ENCODE data around the gene PRKAR1B. TPM values are rescaled to one million over a fixed set of nuclear protein-coding genes. Genes with fewer than 3 reads are reported as not detected.

The PRKAR1B gene
- 81.9 TPM for total RNA-seq

DNA sequence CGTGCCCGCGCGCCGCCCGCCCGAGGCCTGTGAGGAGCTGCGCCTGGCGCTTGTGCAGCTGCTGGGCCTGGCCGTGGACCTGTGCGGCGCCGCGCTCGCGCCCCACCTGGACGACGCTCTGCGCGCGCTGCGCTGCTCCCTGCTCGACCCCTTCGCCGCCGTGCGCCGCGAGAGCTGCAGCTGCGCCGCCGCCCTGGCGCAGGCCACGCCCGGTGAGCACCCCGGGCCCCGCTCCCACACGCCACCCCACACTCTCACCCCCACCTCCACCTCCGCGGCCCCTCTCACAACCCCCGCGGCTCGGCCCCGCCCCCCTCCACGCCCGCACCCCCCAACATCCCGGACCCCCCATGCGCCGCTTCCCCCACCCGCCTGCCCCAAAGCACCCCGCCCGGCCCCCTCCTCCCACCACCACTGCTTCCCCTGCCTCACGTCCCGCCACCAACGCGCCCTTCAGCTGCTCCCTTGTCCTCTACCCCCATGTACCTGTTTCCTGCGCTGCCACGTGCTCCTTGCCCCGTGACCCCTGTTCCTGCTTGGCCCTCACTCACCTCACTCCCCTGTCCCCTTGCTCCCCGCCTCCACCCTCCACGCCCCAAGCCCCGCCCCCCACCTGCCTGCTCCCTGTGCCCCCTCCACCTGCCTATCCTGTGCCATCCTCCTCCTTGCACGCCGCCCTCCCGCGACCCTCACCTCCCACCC is at the start of gene PRKAR1B:
Gene PRKAR1B (minus strand): TSS at position 178 of the 702 bp plus-strand sequence. CDS start 15,776 bp downstream, outside the sequence.
- no peak for DNase-seq

GRCh38 chr7:776381-776780 is 49.3 kb upstream of the PRKAR1B start:
- DNase-seq = no peak

GRCh38 chr7:774161-775109 is 47.4 kb upstream of the PRKAR1B start:
- no peak for DNase-seq

DNA sequence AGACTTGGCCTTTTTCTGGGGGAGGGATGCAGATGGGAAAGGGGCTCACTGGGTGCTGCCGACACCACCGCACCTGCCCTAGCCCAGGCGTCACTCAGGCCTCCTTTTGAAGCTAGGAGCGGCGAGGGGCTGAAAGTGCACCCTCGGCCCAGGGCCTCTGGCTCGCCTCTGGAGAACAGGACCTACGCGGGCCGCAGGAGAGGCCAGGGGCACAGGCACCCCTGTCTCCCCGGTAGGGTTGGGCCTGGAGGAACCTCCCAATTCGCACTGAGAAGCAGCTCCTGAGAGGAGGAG is 46.5 kb upstream of the PRKAR1B start:
- DNase-seq = no peak

GRCh38 chr7:772861-773621 is 46.0 kb upstream of the PRKAR1B start:
- DNase-seq = no peak

GRCh38 chr7:772392-772791 is 45.3 kb upstream of the PRKAR1B start:
- no peak for DNase-seq

DNA sequence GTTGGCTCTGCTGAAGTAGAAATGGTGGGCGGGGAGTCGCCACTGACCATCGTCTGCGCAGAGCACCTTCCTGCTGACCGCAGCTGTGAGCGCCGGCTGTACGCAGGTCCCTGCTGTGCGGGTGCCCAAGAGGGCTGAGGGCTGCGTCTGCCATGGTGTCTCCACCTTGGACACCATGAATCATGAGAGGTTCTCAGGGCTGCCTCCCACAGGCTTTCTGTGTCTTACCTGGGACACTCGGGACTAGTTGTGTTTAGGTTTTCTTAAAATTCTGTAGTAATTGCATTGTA is 44.9 kb upstream of the PRKAR1B start:
- DNase-seq = no peak

DNA sequence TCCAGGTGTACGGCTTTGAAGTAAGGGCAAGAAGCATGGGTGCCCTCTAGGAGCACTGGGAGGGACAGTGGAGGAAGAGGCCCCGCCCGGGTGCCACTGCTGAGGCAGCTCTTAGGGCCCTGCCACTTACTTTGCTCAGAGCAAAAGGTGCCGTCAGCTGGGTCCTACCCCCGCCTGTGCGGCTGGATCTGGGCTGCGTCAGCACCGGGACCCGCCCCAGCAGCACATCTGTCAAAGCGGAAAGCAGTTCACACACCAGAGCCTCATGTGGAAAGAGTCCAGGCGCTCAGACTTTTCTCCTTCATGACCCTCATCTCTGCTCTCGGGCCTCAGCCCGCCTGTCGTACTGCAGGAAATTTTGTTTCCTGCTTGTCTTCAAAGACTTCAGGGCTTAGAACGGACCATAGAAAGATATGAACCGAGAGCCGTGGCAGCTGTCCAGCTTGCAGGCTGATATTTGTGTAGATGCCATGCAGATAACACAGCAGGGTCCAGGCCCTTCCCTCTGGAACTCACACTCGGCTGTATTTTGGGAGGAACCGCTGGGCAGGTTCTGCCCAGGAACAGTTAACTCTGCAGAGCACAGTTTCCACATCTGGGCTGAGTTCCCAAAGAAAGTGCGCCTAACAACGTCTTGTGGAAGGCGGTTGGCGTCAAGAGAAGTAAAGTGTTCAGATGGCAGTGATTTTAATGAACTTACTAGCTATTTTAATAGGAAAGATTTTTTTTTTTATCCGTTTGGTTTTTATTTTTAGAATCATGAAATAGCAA is 44.3 kb upstream of the PRKAR1B start:
- no peak for DNase-seq

DNA sequence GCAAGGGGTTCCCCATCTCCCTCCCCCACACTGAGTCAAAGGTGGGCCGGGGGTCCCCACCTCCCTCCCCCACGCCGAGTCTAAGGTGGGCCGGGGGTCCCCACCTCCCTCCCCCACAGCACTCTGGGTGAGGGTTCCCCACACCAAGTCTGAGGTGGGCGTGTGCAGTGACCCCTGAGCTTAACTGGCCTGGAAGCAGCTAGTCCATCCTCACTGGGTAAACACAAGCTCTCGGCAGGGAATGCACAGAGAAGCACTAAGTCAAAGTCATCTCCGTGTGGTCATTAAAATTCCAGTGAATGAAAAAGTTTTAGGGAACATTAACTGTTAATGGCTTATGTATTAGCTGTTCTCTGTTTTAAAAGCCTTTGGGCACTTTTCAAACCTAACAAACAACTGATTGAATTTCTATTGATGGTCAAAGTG is 43.7 kb upstream of the PRKAR1B start:
- no peak for DNase-seq

DNA sequence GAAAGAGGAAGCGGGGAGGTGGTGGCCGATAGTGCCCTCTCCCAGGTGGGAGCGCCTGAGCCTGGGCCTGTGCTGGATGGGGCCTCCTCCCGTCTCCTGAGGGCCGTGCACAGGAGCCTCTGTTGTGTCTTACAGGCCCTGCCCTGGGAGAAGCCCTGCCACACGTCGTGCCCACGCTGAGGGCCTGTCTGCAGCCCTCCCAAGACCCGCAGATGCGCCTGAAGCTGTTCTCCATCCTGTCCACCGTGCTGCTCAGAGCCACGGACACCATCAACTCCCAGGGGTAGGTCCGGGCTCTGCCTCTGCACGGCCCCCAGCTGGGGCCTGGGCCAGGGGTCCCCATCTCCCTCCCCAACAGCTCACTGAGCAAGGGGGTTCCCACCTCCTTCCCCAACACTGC is 43.3 kb upstream of the PRKAR1B start:
- no peak for DNase-seq

GRCh38 chr7:768881-769504 is 41.9 kb upstream of the PRKAR1B start:
- peak; percentile 42 for DNase-seq

- DNase-seq = peak; percentile 74
Observed at GRCh38 chr7:767941-768731, 41.1 kb upstream of the PRKAR1B start.

DNA sequence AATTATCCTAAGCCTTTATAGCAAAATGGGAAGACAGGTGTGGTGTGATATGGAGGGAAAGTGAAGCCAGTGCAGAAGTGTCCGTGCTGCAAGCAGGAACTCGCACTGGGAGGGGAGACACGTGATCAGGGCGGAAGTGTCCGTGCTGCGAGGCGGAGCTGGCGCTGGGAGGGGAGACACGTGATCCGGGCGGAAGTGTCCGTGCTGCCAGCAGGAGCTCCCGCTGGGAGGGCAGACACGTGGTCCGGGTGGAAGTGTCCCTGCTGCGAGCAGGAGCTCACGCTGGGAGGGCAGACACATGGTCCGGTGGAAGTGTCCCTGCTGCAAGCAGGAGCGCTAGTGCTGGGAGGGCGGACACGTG is 40.5 kb upstream of the PRKAR1B start:
- peak; percentile 58 for DNase-seq

- no peak for DNase-seq
Observed at GRCh38 chr7:765383-765782, 38.3 kb upstream of the PRKAR1B start.

DNA sequence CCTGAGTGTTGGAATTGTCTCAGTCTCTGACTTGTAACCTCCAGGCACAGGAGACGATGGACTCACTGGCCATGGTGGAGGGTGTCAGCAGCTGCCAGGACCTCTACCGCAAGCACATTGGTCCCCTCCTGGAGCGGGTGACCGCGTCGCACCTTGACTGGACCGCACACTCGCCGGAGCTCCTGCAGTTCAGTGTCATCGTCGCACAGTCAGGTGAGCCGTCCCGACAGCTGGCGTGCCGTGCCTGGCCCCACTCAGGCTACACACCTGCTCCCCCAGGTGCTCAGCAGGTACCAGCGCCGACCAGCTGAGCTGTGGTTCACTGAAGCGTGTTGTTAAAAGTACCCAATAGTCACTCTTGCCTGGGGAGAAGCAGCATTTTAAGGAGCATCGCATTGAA is 36.7 kb upstream of the PRKAR1B start:
- DNase-seq = no peak

DNA sequence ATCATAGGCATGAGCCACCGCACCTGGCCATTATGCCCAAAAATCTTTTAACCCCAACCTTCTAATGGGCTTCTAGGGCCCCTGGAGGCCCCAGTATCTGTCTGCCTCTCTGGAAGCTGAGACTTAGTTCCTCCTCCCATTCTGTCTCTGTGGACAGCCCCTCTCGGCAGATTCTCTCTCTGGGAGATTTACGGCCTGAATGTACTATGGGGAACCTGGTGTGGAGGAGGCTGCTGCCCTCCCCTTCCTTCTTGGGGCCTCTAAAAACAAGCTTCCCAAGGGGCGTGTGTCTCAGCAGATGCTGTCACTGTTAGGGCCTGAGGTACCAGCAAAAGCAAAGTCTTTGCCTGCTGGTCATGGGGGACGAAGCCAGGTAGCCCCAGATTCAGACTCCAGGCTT is 35.8 kb upstream of the PRKAR1B start:
- no peak for DNase-seq

DNA sequence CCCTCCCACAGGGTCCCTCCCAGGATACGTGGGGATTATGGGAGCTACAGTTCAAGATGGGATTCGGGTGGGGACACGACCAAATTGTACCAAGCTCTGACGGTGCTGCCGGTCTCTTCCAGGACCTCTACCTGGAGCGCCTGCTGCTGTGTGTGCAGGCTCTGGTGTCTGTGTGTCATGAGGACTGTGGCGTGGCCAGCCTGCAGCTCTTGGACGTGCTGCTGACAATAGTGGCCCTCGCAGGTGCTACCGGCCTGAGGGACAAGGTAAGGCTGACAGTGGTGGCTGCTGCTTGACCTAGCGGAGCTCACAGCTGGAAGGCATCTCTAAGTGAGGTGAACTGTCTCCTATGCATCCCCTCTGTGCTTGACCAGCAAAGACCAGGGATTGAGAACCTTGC is 34.5 kb upstream of the PRKAR1B start:
- DNase-seq = no peak

DNA sequence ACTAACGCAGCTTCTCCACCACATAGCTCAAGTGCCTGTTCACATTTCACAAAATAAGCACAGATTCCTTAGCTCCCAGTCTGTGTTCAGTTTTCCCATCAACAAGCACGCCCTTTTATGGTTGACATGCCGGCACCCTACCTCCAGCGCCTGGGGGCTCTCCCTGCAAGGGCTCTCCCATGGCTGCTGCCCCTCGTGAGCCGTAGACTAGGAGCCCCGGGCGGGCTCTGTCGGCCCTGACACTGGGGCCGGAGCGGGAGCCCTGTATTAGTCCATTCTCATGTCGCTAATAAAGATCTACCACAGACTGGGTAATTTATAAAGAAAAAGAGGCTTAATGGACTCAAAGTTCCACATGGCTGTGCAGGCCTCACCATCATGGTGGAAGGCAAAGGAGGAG is 34.0 kb upstream of the PRKAR1B start:
- no peak for DNase-seq

GRCh38 chr7:760006-760405 is 32.9 kb upstream of the PRKAR1B start:
- no peak for DNase-seq

DNA sequence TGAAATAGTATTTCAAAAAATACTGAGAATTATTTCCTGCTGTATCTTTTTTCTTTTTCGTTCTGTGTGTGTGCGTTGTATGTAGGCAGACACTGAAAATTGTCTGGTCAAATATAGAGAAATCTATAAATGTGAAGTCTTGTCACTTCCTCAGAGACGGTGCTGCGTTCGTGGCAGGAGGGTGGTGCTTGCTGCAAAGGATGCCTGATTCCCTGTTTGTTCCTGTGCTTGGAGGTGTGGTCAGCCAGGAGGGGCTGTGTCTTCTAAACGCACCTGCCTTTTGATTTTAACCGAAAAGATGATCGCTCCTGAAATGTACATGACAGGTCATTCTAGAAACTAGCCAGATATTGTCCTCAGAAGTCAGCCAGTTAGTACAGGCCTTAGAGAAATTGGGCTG is 32.5 kb upstream of the PRKAR1B start:
- no peak for DNase-seq

DNA sequence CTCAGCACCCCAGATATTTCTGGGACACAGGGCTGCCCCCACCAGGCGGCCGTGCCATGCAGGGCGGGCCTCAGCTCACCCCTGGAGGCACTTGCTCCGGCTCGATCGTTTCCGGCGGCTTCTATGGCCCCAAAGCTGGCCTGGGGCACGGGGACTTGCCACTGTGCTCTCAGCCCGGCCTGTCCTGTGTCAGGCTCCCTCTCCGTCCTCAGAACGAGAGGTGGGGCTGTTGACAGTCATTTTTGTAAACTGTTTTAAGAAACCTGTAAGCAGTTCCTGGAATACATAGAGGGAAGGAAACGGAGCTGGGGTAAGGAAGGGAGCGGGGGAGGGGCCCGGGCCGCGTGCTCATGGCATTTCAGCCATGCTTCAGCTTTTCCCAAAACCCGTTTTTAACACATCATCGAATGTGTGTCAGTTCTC is 30.7 kb upstream of the PRKAR1B start:
- DNase-seq = no peak

Data from occipital lobe (tissue), 2 donors.